ENCODE results near the gene ORM1.
"Not testable (repeated sequence)": the region's sequence is repeated elsewhere in the genome, so short reads cannot be mapped to it uniquely, and the experiment has no call there.

Gene ORM1

GRCh38 chr9:114328937-114329624 lies 6.2 kb downstream of the ORM1 start:
- not testable (repeated sequence) for H3K27ac ChIP-seq (ENCODE audit: low read depth, low read length, severe bottlenecking); H3K36me3 ChIP-seq (ENCODE audit: control insufficient read depth, insufficient read depth, low read length)
- 100% methylated on average over 1 to 3 of the region's 12 CpGs for WGBS, 2 experiments (ENCODE audit: insufficient coverage in 2 of 2)

GRCh38 chr9:114329625-114330022 lies 6.7 kb downstream of the ORM1 start, which contains the start of gene ORM2:
TSS of gene ORM2 (plus strand) at chr9:114329869. CDS start at chr9:114329905, 36 bp downstream.
- not testable (repeated sequence) for H3K27ac ChIP-seq (ENCODE audit: low read depth, low read length, severe bottlenecking); H3K36me3 ChIP-seq (ENCODE audit: control insufficient read depth, insufficient read depth, low read length); H3K4me3 ChIP-seq (ENCODE audit: extremely low read depth, insufficient read depth, low read length, poor library complexity, severe bottlenecking); H3K4me1 ChIP-seq (ENCODE audit: control insufficient read depth, insufficient read depth, low read length, poor library complexity, severe bottlenecking); H3K9me3 ChIP-seq (ENCODE audit: control insufficient read depth, low read length)
- no CpG with 5 or more reads among the region's 10 CpGs for WGBS, 2 experiments (ENCODE audit: insufficient coverage in 2 of 2)

More at GRCh38 chr9:114328937-114329624, 6.2 kb downstream of the ORM1 start:
- not testable (repeated sequence) for H3K4me1 ChIP-seq (ENCODE audit: control insufficient read depth, insufficient read depth, low read length, poor library complexity, severe bottlenecking); H3K4me3 ChIP-seq (ENCODE audit: extremely low read depth, insufficient read depth, low read length, poor library complexity, severe bottlenecking); H3K9me3 ChIP-seq (ENCODE audit: control insufficient read depth, low read length)

GRCh38 chr9:114330636-114331035 lies 7.7 kb downstream of the ORM1 start:
- 84 to 89% methylated on average over 7 to 8 of the region's 10 CpGs for WGBS, 2 experiments (ENCODE audit: insufficient coverage in 2 of 2)
- Histone ChIP-seq H3K36me3 (ENCODE audit: control insufficient read depth, insufficient read depth, low read length) (peaks cover 3% of the 10 kb centered on the region), H3K4me3 (ENCODE audit: extremely low read depth, insufficient read depth, low read length, poor library complexity, severe bottlenecking) (no peak overlapping the region), H3K27ac (ENCODE audit: low read depth, low read length, severe bottlenecking) (no peak overlapping the region), H3K9me3 (ENCODE audit: control insufficient read depth, low read length) (no peaks in the 10 kb centered on the region), H3K4me1 (ENCODE audit: control insufficient read depth, insufficient read depth, low read length, poor library complexity, severe bottlenecking) (no peaks in the 10 kb centered on the region)

GRCh38 chr9:114331229-114332195 lies 8.6 kb downstream of the ORM1 start:
- not testable (repeated sequence) for H3K36me3 ChIP-seq (ENCODE audit: control insufficient read depth, insufficient read depth, low read length); H3K9me3 ChIP-seq (ENCODE audit: control insufficient read depth, low read length); H3K27ac ChIP-seq (ENCODE audit: low read depth, low read length, severe bottlenecking); H3K4me1 ChIP-seq (ENCODE audit: control insufficient read depth, insufficient read depth, low read length, poor library complexity, severe bottlenecking); H3K4me3 ChIP-seq (ENCODE audit: extremely low read depth, insufficient read depth, low read length, poor library complexity, severe bottlenecking)
- 87 to 88% methylated on average over 10 to 11 of the region's 19 CpGs for WGBS, 2 experiments (ENCODE audit: insufficient coverage in 2 of 2)

- not testable (repeated sequence) for H3K27ac ChIP-seq (ENCODE audit: low read depth, low read length, severe bottlenecking); H3K4me3 ChIP-seq (ENCODE audit: extremely low read depth, insufficient read depth, low read length, poor library complexity, severe bottlenecking); H3K4me1 ChIP-seq (ENCODE audit: control insufficient read depth, insufficient read depth, low read length, poor library complexity, severe bottlenecking); H3K9me3 ChIP-seq (ENCODE audit: control insufficient read depth, low read length)
- 83 to 100% methylated on average over 1 of the region's 4 CpGs for WGBS, 2 experiments (ENCODE audit: insufficient coverage in 2 of 2)
- H3K36me3 ChIP-seq (ENCODE audit: control insufficient read depth, insufficient read depth, low read length) = peaks cover 12% of the 10 kb centered on the region
These were observed 9.7 kb downstream of the ORM1 start for GRCh38 chr9:114332474-114333040.

GRCh38 chr9:114333718-114334117 lies 10.8 kb downstream of the ORM1 start:
- WGBS, 2 experiments (ENCODE audit: insufficient coverage in 2 of 2) = no CpG with 5 or more reads among the region's 4 CpGs
- H3K4me1 ChIP-seq (ENCODE audit: control insufficient read depth, insufficient read depth, low read length, poor library complexity, severe bottlenecking); H3K4me3 ChIP-seq (ENCODE audit: extremely low read depth, insufficient read depth, low read length, poor library complexity, severe bottlenecking); H3K9me3 ChIP-seq (ENCODE audit: control insufficient read depth, low read length); H3K27ac ChIP-seq (ENCODE audit: low read depth, low read length, severe bottlenecking): not testable (repeated sequence)
- peaks cover 23% of the 10 kb centered on the region for H3K36me3 ChIP-seq (ENCODE audit: control insufficient read depth, insufficient read depth, low read length)

- H3K4me1 ChIP-seq (ENCODE audit: control insufficient read depth, insufficient read depth, low read length, poor library complexity, severe bottlenecking) = no peaks in the 10 kb centered on the region
- no peak overlapping the region for H3K4me3 ChIP-seq (ENCODE audit: extremely low read depth, insufficient read depth, low read length, poor library complexity, severe bottlenecking)
- H3K9me3 ChIP-seq (ENCODE audit: control insufficient read depth, low read length) = no peaks in the 10 kb centered on the region
- H3K36me3 ChIP-seq (ENCODE audit: control insufficient read depth, insufficient read depth, low read length) = peaks cover 31% of the 10 kb centered on the region
- WGBS, 2 experiments (ENCODE audit: insufficient coverage in 2 of 2) = 92 to 95% methylated on average over 8 to 9 of the region's 9 CpGs
- H3K27ac ChIP-seq (ENCODE audit: low read depth, low read length, severe bottlenecking) = no peak overlapping the region
These were observed 11.6 kb downstream of the ORM1 start for GRCh38 chr9:114334490-114334889.

GRCh38 chr9:114335745-114336144 lies 12.8 kb downstream of the ORM1 start:
- 100% methylated on average over 1 of the region's 2 CpGs; no CpG with 5 or more reads in 1 of the 2 experiments for WGBS, 2 experiments (ENCODE audit: insufficient coverage in 2 of 2)
- no peaks in the 10 kb centered on the region for H3K4me1 ChIP-seq (ENCODE audit: control insufficient read depth, insufficient read depth, low read length, poor library complexity, severe bottlenecking)
- peaks cover 41% of the 10 kb centered on the region for H3K36me3 ChIP-seq (ENCODE audit: control insufficient read depth, insufficient read depth, low read length)
- H3K4me3 ChIP-seq (ENCODE audit: extremely low read depth, insufficient read depth, low read length, poor library complexity, severe bottlenecking) = no peak overlapping the region
- no peaks in the 10 kb centered on the region for H3K9me3 ChIP-seq (ENCODE audit: control insufficient read depth, low read length)
- no peak overlapping the region for H3K27ac ChIP-seq (ENCODE audit: low read depth, low read length, severe bottlenecking)

GRCh38 chr9:114336157-114336556 lies 13.3 kb downstream of the ORM1 start:
- Histone ChIP-seq H3K4me1 (ENCODE audit: control insufficient read depth, insufficient read depth, low read length, poor library complexity, severe bottlenecking) (no peaks in the 10 kb centered on the region), H3K9me3 (ENCODE audit: control insufficient read depth, low read length) (no peaks in the 10 kb centered on the region), H3K4me3 (ENCODE audit: extremely low read depth, insufficient read depth, low read length, poor library complexity, severe bottlenecking) (no peak overlapping the region), H3K27ac (ENCODE audit: low read depth, low read length, severe bottlenecking) (no peak overlapping the region), H3K36me3 (ENCODE audit: control insufficient read depth, insufficient read depth, low read length) (peaks cover 44% of the 10 kb centered on the region)
- WGBS, 2 experiments (ENCODE audit: insufficient coverage in 2 of 2) = 85 to 86% methylated on average over 7 to 10 of the region's 10 CpGs

- no peaks in the 10 kb centered on the region for H3K4me1 ChIP-seq (ENCODE audit: control insufficient read depth, insufficient read depth, low read length, poor library complexity, severe bottlenecking)
- 94 to 97% methylated on average over 16 of the region's 23 CpGs for WGBS, 2 experiments (ENCODE audit: insufficient coverage in 2 of 2)
- no peak overlapping the region for H3K4me3 ChIP-seq (ENCODE audit: extremely low read depth, insufficient read depth, low read length, poor library complexity, severe bottlenecking)
- H3K36me3 ChIP-seq (ENCODE audit: control insufficient read depth, insufficient read depth, low read length) = peaks cover 51% of the 10 kb centered on the region
- H3K27ac ChIP-seq (ENCODE audit: low read depth, low read length, severe bottlenecking) = no peak overlapping the region
- no peaks in the 10 kb centered on the region for H3K9me3 ChIP-seq (ENCODE audit: control insufficient read depth, low read length)
These were observed 13.9 kb downstream of the ORM1 start for GRCh38 chr9:114336699-114337395.
